Right forelimb (tissue), 1 donor: ENCODE results near the gene RGS16.

Experiments
- DNase-seq: peaks from one replicate; pipeline ENCODE4 v3.0.0-alpha.2; 2018

The RGS16 gene

GRCh38 chr1:182570611-182570970 is 33.6 kb downstream of the RGS16 start:
- DNase-seq: no peak

- no peak for DNase-seq
Observed at GRCh38 chr1:182569939-182570610, 34.1 kb downstream of the RGS16 start.

GRCh38 chr1:182568647-182569284 is 35.4 kb downstream of the RGS16 start:
- no peak for DNase-seq

- no peak for DNase-seq
Observed at GRCh38 chr1:182567629-182568028, 36.6 kb downstream of the RGS16 start.

GRCh38 chr1:182565537-182565936 is 38.7 kb downstream of the RGS16 start:
- no peak for DNase-seq

GRCh38 chr1:182564406-182565004 is 39.7 kb downstream of the RGS16 start:
- DNase-seq: no peak

- no peak for DNase-seq
Observed at GRCh38 chr1:182563095-182563494, 41.1 kb downstream of the RGS16 start.

GRCh38 chr1:182561456-182561855 is 42.7 kb downstream of the RGS16 start:
- no peak for DNase-seq

GRCh38 chr1:182560392-182560984 is 43.7 kb downstream of the RGS16 start:
- no peak for DNase-seq

GRCh38 chr1:182556279-182556678 is 47.9 kb downstream of the RGS16 start:
- DNase-seq: no peak

GRCh38 chr1:182555493-182555892 is 48.7 kb downstream of the RGS16 start:
- DNase-seq: no peak

- no peak for DNase-seq
Observed at GRCh38 chr1:182552527-182552926, 51.7 kb downstream of the RGS16 start.

- no peak for DNase-seq
Observed at GRCh38 chr1:182549811-182550210, 54.4 kb downstream of the RGS16 start.

GRCh38 chr1:182549346-182549745 is 54.8 kb downstream of the RGS16 start:
- DNase-seq: no peak
